Tibial nerve (tissue), 4 donors: ENCODE measurements around the gene FAM162B. TPM values are rescaled to one million over a fixed set of nuclear protein-coding genes. Genes with fewer than 3 reads are reported as not detected.

ENCODE experiments used
- DNase-seq, 2 donors: peaks; one replicate each; pipeline ENCODE4 v3.0.0-alpha.2; 2019; ENCODE audit warnings: low spot score in 2 of 2
- H3K27ac ChIP-seq, 4 donors: fragments of 200-600 bp; sonication (generic) in 3 of 4; one replicate each; pipeline ENCODE4 v1.5.1; 2017 to 2019; ENCODE audit warnings: mild to moderate bottlenecking in 1 of 4
- H3K27me3 ChIP-seq, 2 donors: fragments of 200-600 bp; sonication (generic) in 1 of 2; one replicate each; pipeline versions ENCODE4 v1.5.1 to v1.6.0; 2017 to 2019
- H3K36me3 ChIP-seq, 3 donors: fragments of 200-600 bp; sonication (generic); one replicate each; pipeline ENCODE4 v1.5.1; 2018 to 2019
- H3K4me1 ChIP-seq, 4 donors: fragments of 200-600 bp; sonication (generic) in 3 of 4; one replicate each; pipeline ENCODE4 v1.5.1; 2017 to 2019
- H3K4me3 ChIP-seq, 4 donors: fragments of 200-600 bp; sonication (generic) in 3 of 4; one replicate each; pipeline ENCODE4 v1.5.1; 2017 to 2019; ENCODE audit warnings: mild to moderate bottlenecking in 1 of 4, moderate library complexity in 1 of 4
- H3K9me3 ChIP-seq, 4 donors: fragments of 200-600 bp; sonication (generic) in 3 of 4; one replicate each; pipeline ENCODE4 v1.5.1; 2017 to 2019
- EP300 ChIP-seq, 2 donors: sonication (generic); formaldehyde crosslinking; IDR thresholded peaks; one replicate each; pipeline ENCODE4 v1.6.1; 2017; ENCODE audit warnings: antibody characterized with exemption in 2 of 2, mild to moderate bottlenecking in 1 of 2
- POLR2A ChIP-seq, 2 donors: fragments of 450-650 bp; IDR thresholded peaks; one replicate each; pipeline ENCODE4 v1.6.1; 2017; ENCODE audit warnings: antibody characterized with exemption in 2 of 2, mild to moderate bottlenecking in 2 of 2, moderate library complexity in 2 of 2
- WGBS, 2 donors: methylation state at CpG; one replicate each; pipeline ENCODE4 v1.1.5; 2018; 5-methylcytosine and 5-hydroxymethylcytosine counted together
- total RNA-seq, 4 donors: library from RNA; depleted of rRNA; stranded (reverse); fragments of >200 nt; gene quantifications; one replicate each; pipeline ENCODE4 v1.1.0, GENCODE V29; 2016
- TF ChIP-seq, protein P1 (sequence below), 5 experiments: fragments of 200-600 bp in 3 of 5; fragments of 450-650 bp in 2 of 5; sonication (generic) in 3 of 5; IDR thresholded peaks; one replicate each; pipeline ENCODE4 v1.5.1; 2016 to 2019; ENCODE audit warnings: antibody characterized with exemption in 5 of 5, mild to moderate bottlenecking in 3 of 5, moderate library complexity in 2 of 5

Gene FAM162B
- 10 to 100 TPM in 3 of 4 donors, 1 to 10 TPM in 1; 6.7 to 26.7 (median 14.3) TPM for total RNA-seq

DNA sequence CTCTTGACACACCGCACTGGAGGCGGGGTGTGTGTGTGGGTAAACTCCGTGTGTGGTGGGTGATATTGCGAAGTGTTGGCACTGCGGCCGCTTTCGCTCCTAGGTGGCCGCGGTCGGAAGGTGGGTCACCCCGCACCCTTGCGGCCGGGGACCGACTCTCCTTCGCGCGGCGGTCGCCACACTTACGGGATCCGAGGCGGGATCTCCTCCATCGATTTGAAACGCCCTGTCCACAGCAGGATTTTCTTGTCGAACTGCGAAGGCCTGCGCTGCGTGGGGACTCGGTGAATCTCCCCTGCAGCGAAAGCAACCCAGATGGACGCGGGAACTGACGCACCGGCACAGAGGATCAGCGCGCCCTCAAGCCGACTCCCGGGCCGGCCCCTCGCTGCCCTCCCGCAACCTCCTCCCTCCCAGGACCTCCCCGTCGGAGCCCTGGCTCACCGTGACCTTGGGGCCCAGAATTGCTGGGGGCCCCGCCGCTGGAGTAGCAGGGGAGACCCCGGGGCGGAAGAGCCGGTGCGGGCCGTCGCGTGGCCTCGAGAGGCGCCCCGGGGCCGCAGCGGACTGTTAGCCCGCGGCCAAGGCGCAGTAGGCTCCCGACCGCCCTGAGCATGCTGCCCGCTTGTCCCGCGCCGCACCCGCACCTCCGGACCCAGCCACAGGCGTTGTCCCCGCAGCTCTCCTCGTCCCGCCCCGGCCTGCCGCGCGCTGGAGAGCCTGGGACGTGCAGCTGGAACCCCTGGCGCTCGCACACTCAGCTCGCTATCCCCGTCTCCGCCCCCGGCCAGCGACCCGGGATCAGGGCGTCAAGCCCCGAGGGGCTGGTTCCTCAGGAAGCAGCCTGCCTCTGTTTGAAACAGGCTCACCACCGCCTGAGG is at the start of gene FAM162B:
Gene FAM162B, minus strand, starts transcription at position 759 of the 881 bp plus-strand sequence. Its CDS starts 143 bp downstream, at position 616.
- Histone ChIP-seq H3K9me3 (no peaks in the 10 kb centered on the region), H3K4me3 (peak within 1 kb of the TSS; percentile 38 to 64 (median 42)), H3K27me3 (peaks cover 0 to 22% of the 10 kb centered on the region in 2 donors), H3K36me3 (no peaks in the 10 kb centered on the region), H3K4me1 (peaks cover 0 to 38% (median 0%) of the 10 kb centered on the region in 4 donors), H3K27ac (peak within 1 kb of the TSS in 2 of 4 donors; percentile 42 to 65)
- 1 to 6% methylated on average over 13 to 43 of the region's 89 CpGs for WGBS, 2 donors
- no peak for TF ChIP-seq POLR2A (IDR thresholded peaks at IDR 0.05)
- TF ChIP-seq EP300 (IDR thresholded peaks at IDR 0.05): no peak
- TF ChIP-seq, protein P1, sequence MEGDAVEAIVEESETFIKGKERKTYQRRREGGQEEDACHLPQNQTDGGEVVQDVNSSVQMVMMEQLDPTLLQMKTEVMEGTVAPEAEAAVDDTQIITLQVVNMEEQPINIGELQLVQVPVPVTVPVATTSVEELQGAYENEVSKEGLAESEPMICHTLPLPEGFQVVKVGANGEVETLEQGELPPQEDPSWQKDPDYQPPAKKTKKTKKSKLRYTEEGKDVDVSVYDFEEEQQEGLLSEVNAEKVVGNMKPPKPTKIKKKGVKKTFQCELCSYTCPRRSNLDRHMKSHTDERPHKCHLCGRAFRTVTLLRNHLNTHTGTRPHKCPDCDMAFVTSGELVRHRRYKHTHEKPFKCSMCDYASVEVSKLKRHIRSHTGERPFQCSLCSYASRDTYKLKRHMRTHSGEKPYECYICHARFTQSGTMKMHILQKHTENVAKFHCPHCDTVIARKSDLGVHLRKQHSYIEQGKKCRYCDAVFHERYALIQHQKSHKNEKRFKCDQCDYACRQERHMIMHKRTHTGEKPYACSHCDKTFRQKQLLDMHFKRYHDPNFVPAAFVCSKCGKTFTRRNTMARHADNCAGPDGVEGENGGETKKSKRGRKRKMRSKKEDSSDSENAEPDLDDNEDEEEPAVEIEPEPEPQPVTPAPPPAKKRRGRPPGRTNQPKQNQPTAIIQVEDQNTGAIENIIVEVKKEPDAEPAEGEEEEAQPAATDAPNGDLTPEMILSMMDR (IDR thresholded peaks at IDR 0.05): no peak
- DNase-seq: peak; percentile 42 to 53

DNA sequence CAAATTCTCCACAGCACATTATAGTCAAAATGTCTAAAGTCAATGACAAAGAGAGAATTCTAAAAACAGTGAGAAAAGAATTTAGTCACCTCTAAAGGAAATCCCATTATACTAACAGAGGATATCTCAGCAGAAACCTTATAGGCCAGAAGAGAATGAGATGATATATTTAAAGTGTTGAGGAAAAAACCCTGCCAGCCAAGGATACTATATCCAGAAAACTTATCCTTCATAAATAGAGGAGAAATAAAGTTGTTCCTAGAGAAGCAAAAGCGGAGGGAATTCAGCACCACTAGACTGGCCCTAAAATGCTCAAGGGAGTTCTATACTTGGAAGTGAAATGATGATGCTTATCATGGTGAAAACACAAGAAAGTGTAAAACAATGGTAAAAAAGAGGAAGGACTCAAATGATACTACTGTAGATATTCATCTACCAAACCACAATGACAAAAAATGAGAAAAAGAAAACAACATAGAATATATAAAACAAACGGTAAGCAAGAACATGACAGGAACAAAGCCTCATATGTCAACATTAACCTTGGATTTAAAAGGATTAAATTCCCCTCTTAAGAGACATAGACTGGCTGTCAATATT is 46.6 kb upstream of the FAM162B start:
- H3K9me3 ChIP-seq: peaks cover 0 to 28% (median 4%) of the 10 kb centered on the region in 4 donors
- no peaks in the 10 kb centered on the region for H3K4me1 ChIP-seq
- no peaks in the 10 kb centered on the region for H3K27me3 ChIP-seq
- TF ChIP-seq, protein P1 (IDR thresholded peaks at IDR 0.05): no peak
- TF ChIP-seq POLR2A (IDR thresholded peaks at IDR 0.05) (no peak), EP300 (IDR thresholded peaks at IDR 0.05) (no peak)
- no peak overlapping the region for H3K4me3 ChIP-seq
- no peaks in the 10 kb centered on the region for H3K36me3 ChIP-seq
- no peak overlapping the region for H3K27ac ChIP-seq
- WGBS, 2 donors: 89% methylated on average over 2 of the region's 2 CpGs
- no peak for DNase-seq

DNA sequence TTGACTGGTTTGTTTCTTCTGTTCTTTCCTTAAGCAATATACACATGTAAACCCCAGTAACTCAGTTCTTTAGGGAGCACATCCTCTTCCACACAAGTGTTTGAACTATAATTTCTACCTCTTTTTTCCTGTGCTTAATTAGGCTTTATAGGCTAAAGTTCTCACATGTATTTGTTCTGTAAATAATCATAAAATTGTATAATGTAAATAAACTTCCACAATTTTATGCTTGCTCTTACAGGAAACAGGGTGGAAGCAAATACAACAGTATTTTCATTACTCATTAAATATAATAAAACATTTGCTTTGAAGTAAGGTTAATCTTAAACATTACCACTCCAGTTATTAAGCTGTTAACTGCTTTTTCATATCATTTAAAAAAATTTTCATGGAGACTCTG is 36.5 kb upstream of the FAM162B start:
- DNase-seq: no peak
- Histone ChIP-seq H3K9me3 (no peaks in the 10 kb centered on the region), H3K27me3 (no peaks in the 10 kb centered on the region), H3K4me1 (no peaks in the 10 kb centered on the region), H3K4me3 (no peak overlapping the region), H3K36me3 (no peaks in the 10 kb centered on the region), H3K27ac (no peak overlapping the region)
- TF ChIP-seq EP300 (IDR thresholded peaks at IDR 0.05) (no peak), POLR2A (IDR thresholded peaks at IDR 0.05) (no peak)
- TF ChIP-seq, protein P1 (IDR thresholded peaks at IDR 0.05): no peak

GRCh38 chr6:116799945-116800344 is 34.4 kb upstream of the FAM162B start:
- no peaks in the 10 kb centered on the region for H3K4me1 ChIP-seq
- H3K27me3 ChIP-seq: no peaks in the 10 kb centered on the region
- no peaks in the 10 kb centered on the region for H3K36me3 ChIP-seq
- TF ChIP-seq, protein P1 (IDR thresholded peaks at IDR 0.05): no peak
- no peak for TF ChIP-seq EP300 (IDR thresholded peaks at IDR 0.05)
- TF ChIP-seq POLR2A (IDR thresholded peaks at IDR 0.05): no peak
- no peak overlapping the region for H3K4me3 ChIP-seq
- H3K27ac ChIP-seq: no peak overlapping the region
- DNase-seq: no peak
- no peaks in the 10 kb centered on the region for H3K9me3 ChIP-seq

GRCh38 chr6:116797585-116797984 is 32.1 kb upstream of the FAM162B start:
- no peaks in the 10 kb centered on the region for H3K4me1 ChIP-seq
- no peaks in the 10 kb centered on the region for H3K27me3 ChIP-seq
- no peaks in the 10 kb centered on the region for H3K36me3 ChIP-seq
- DNase-seq: no peak
- WGBS, 2 donors: 50 to 53% methylated on average over 2 of the region's 2 CpGs
- H3K9me3 ChIP-seq: no peaks in the 10 kb centered on the region
- no peak overlapping the region for H3K4me3 ChIP-seq
- H3K27ac ChIP-seq: no peak overlapping the region
- no peak for TF ChIP-seq POLR2A (IDR thresholded peaks at IDR 0.05)
- TF ChIP-seq, protein P1 (IDR thresholded peaks at IDR 0.05): no peak
- no peak for TF ChIP-seq EP300 (IDR thresholded peaks at IDR 0.05)
